Esophagus muscularis mucosa (tissue), 4 donors: Measurements from ENCODE around the gene PRIMA1. TPM values are rescaled to one million over a fixed set of nuclear protein-coding genes. Genes with fewer than 3 reads are reported as not detected.

Experiments used
- DNase-seq: peaks from one replicate; pipeline ENCODE4 v3.0.0-alpha.2; 2017; ENCODE audit errors: extremely low spot score
- H3K27ac ChIP-seq, 4 donors: fragments of 200-600 bp; sonication (generic); replicated peaks in 1 of 4; 1 replicate in 3 of 4; 2 replicates in 1 of 4; pipeline ENCODE4 v1.5.1; 2016 to 2019; ENCODE audit warnings: mild to moderate bottlenecking in 1 of 4
- H3K27me3 ChIP-seq, 4 donors: fragments of 200-600 bp; sonication (generic); one replicate each; pipeline versions ENCODE4 v1.5.1 to v1.6.0; 2016 to 2019
- H3K36me3 ChIP-seq, 4 donors: fragments of 200-600 bp; sonication (generic); one replicate each; pipeline ENCODE4 v1.5.1; 2016 to 2019
- H3K4me1 ChIP-seq, 4 donors: fragments of 200-600 bp; sonication (generic); one replicate each; pipeline ENCODE4 v1.5.1; 2016 to 2019
- H3K4me3 ChIP-seq, 4 donors: fragments of 200-600 bp; sonication (generic); 1 replicate in 2 of 4; 2 replicates in 2 of 4; pipeline ENCODE4 v1.5.1; 2016 to 2019; ENCODE audit warnings: mild to moderate bottlenecking in 4 of 4, moderate library complexity in 1 of 4
- H3K9me3 ChIP-seq, 4 donors: fragments of 200-600 bp; sonication (generic); 1 replicate in 3 of 4; 2 replicates in 1 of 4; pipeline ENCODE4 v1.5.1; 2016 to 2019
- EP300 ChIP-seq: sonication (generic); formaldehyde crosslinking; IDR thresholded peaks from one replicate; pipeline ENCODE4 v1.6.1; 2017; ENCODE audit warnings: antibody characterized with exemption
- POLR2A ChIP-seq: fragments of 450-650 bp; IDR thresholded peaks from one replicate; pipeline ENCODE4 v1.6.1; 2017; ENCODE audit warnings: antibody characterized with exemption, moderate library complexity, mild to moderate bottlenecking, low read depth
- POLR2AphosphoS5 ChIP-seq, 2 donors: sonication (generic); formaldehyde crosslinking; IDR thresholded peaks; one replicate each; pipeline ENCODE4 v1.6.1; 2017; ENCODE audit warnings: antibody characterized with exemption in 2 of 2
- WGBS: methylation state at CpG from one replicate; pipeline ENCODE4 v1.1.5; 2018; 5-methylcytosine and 5-hydroxymethylcytosine counted together
- intact Hi-C: fragments of 100-400 bp; cut with DNase I; formaldehyde crosslinking; loops from one replicate; pipeline ENCODE4 v1.15.1; 2023
- total RNA-seq, 4 donors: library from RNA; depleted of rRNA; stranded (reverse); fragments of >200 nt; gene quantifications; one replicate each; pipeline versions ENCODE4 v1.1.0 to v1.2.1, GENCODE V29; 2016
- TF ChIP-seq, protein P1 (sequence below), 3 experiments: fragments of 200-600 bp in 2 of 3; fragments of 450-650 bp in 1 of 3; sonication (generic) in 2 of 3; IDR thresholded peaks; one replicate each; pipeline ENCODE4 v1.5.1; 2017 to 2019; ENCODE audit warnings: antibody characterized with exemption in 3 of 3, mild to moderate bottlenecking in 2 of 3, moderate library complexity in 1 of 3

Gene PRIMA1
- total RNA-seq, 4 donors from 2014 or later = 18.7 to 30.9 (median 21.8) TPM

- TF ChIP-seq POLR2A (no peak), EP300 (no peak), POLR2AphosphoS5 (IDR thresholded peaks at IDR 0.05) (no peak)
- TF ChIP-seq, protein P1, sequence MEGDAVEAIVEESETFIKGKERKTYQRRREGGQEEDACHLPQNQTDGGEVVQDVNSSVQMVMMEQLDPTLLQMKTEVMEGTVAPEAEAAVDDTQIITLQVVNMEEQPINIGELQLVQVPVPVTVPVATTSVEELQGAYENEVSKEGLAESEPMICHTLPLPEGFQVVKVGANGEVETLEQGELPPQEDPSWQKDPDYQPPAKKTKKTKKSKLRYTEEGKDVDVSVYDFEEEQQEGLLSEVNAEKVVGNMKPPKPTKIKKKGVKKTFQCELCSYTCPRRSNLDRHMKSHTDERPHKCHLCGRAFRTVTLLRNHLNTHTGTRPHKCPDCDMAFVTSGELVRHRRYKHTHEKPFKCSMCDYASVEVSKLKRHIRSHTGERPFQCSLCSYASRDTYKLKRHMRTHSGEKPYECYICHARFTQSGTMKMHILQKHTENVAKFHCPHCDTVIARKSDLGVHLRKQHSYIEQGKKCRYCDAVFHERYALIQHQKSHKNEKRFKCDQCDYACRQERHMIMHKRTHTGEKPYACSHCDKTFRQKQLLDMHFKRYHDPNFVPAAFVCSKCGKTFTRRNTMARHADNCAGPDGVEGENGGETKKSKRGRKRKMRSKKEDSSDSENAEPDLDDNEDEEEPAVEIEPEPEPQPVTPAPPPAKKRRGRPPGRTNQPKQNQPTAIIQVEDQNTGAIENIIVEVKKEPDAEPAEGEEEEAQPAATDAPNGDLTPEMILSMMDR (IDR thresholded peaks at IDR 0.05) = no peak
- DNase-seq = no peak
- peak overlapping the region in 3 of 4 donors; percentile 53 to 66 (median 55) for H3K27ac ChIP-seq
- peaks cover 0 to 61% (median 58%) of the 10 kb centered on the region in 4 donors for H3K4me1 ChIP-seq
- H3K4me3 ChIP-seq = no peak overlapping the region
- WGBS = 81% methylated on average over 8 of the region's 8 CpGs
- H3K27me3 ChIP-seq = no peaks in the 10 kb centered on the region
- H3K9me3 ChIP-seq = no peaks in the 10 kb centered on the region
- intact Hi-C loops = no loop called here
- H3K36me3 ChIP-seq = peaks cover 0 to 40% (median 14%) of the 10 kb centered on the region in 4 donors
These were observed 9.8 kb downstream of the PRIMA1 start for GRCh38 chr14:93778453-93778852.

DNA sequence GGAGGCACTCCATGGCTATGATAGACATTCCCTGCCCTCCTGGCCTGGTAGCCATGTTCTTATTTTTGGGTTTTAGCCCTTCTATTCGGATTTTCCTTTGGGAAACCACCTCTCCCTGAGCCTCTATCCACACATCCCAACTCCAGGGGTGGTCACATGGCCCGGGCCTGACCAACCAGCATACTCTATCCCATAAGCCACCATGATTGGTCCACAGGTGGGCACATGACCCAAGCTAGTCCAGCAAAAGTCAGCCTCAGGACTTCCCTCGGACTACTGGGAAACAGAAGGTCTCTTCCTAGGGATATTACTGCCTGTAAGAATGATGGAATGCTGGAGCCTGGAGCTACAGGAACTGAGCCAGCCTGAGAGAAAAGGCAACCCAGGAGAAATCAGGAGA lies 12.5 kb downstream of the PRIMA1 start:
- TF ChIP-seq POLR2A (no peak), POLR2AphosphoS5 (IDR thresholded peaks at IDR 0.05) (peak in 1 of 2 donors; percentile 28), EP300 (no peak)
- TF ChIP-seq, protein P1 (IDR thresholded peaks at IDR 0.05) = no peak
- 67% methylated on average over 3 of the region's 3 CpGs for WGBS
- no peak overlapping the region for H3K4me3 ChIP-seq
- no peak for DNase-seq
- peaks cover 8 to 68% (median 58%) of the 10 kb centered on the region in 4 donors for H3K4me1 ChIP-seq
- intact Hi-C loops = no loop called here
- no peaks in the 10 kb centered on the region for H3K9me3 ChIP-seq
- H3K27me3 ChIP-seq = no peaks in the 10 kb centered on the region
- peak overlapping the region; percentile 55 to 69 (median 67) for H3K27ac ChIP-seq
- H3K36me3 ChIP-seq = peaks cover 0 to 50% (median 18%) of the 10 kb centered on the region in 4 donors

DNA sequence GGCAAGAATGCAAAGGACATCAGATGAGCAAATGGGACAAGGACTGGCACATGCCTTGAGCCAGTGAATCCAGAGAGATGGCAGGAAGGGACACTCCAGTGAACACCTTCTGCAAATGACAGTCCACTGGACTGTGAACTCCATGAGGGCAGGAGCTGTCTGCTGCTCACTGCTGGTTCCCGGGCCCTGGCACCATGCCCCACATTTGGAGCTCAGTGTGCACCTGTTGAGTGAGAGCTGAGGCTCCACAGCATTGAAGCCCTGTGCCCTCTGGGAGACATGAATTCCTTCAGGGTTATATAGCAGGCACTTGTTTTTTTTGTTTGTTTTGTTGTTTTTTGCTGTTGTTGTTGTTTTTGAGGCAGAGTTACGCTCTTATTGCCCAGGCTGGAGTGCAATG lies 13.1 kb downstream of the PRIMA1 start:
- H3K27me3 ChIP-seq = no peaks in the 10 kb centered on the region
- 76% methylated on average over 2 of the region's 2 CpGs for WGBS
- no peaks in the 10 kb centered on the region for H3K9me3 ChIP-seq
- no peak for DNase-seq
- peak overlapping the region in 3 of 4 donors; percentile 66 to 69 (median 68) for H3K27ac ChIP-seq
- intact Hi-C loops = no loop called here
- H3K36me3 ChIP-seq = peaks cover 0 to 55% (median 18%) of the 10 kb centered on the region in 4 donors
- TF ChIP-seq EP300 (no peak), POLR2AphosphoS5 (IDR thresholded peaks at IDR 0.05) (no peak), POLR2A (no peak)
- TF ChIP-seq, protein P1 (IDR thresholded peaks at IDR 0.05) = no peak
- peaks cover 8 to 62% (median 53%) of the 10 kb centered on the region in 4 donors for H3K4me1 ChIP-seq
- no peak overlapping the region for H3K4me3 ChIP-seq

- TF ChIP-seq, protein P1 (IDR thresholded peaks at IDR 0.05) = no peak
- TF ChIP-seq POLR2A (no peak), EP300 (no peak), POLR2AphosphoS5 (IDR thresholded peaks at IDR 0.05) (peak; percentile 60 to 82)
- Histone ChIP-seq H3K36me3 (peaks cover 0 to 50% (median 18%) of the 10 kb centered on the region in 4 donors), H3K9me3 (no peaks in the 10 kb centered on the region), H3K27ac (peak overlapping the region; percentile 74 to 79 (median 76)), H3K4me3 (no peak overlapping the region), H3K4me1 (peaks cover 8 to 42% (median 34%) of the 10 kb centered on the region in 4 donors), H3K27me3 (no peaks in the 10 kb centered on the region)
- DNase-seq = no peak
- WGBS = 71% methylated on average over 3 of the region's 5 CpGs
- intact Hi-C loops = no loop called here
These were observed 16.0 kb downstream of the PRIMA1 start for GRCh38 chr14:93772263-93772662.

DNA sequence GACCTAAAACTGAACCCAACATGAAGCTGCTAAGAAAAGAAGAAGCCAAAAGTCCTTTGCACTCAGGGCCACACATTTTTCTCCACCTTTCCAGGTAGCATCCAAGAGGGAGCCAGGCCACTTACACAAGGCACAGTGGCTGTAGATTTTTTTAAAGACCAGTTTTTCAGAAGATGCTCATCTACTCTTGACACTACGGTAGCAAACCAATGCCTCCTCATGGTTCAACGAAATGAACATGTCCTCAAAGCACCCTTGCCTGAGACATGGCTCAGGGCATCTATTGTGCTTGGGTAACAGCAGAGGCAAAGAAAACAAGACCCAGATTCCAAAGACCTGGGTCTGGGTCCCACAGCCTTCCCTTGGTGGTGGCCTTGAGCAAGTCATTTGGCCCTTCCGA lies 22.3 kb downstream of the PRIMA1 start:
- no peak overlapping the region for H3K4me3 ChIP-seq
- peaks cover 24 to 57% (median 54%) of the 10 kb centered on the region in 4 donors for H3K4me1 ChIP-seq
- intact Hi-C loops = no loop called here
- peak overlapping the region in 3 of 4 donors; percentile 81 to 90 (median 84) for H3K27ac ChIP-seq
- 72% methylated on average over 3 of the region's 3 CpGs for WGBS
- DNase-seq = no peak
- H3K27me3 ChIP-seq = no peaks in the 10 kb centered on the region
- no peak for TF ChIP-seq EP300
- no peak for TF ChIP-seq POLR2A
- TF ChIP-seq POLR2AphosphoS5 (IDR thresholded peaks at IDR 0.05) = no peak
- TF ChIP-seq, protein P1 (IDR thresholded peaks at IDR 0.05) = no peak
- peaks cover 0 to 23% (median 9%) of the 10 kb centered on the region in 4 donors for H3K36me3 ChIP-seq
- no peaks in the 10 kb centered on the region for H3K9me3 ChIP-seq
